HCT116 (cell line): ENCODE data around the gene BRSK2. TPM values are rescaled to one million over a fixed set of nuclear protein-coding genes. Genes with fewer than 3 reads are reported as not detected.

Experiments used
- ATAC-seq: fragments of 200-7000 bp; cut with Tn5 transposase; 2 replicates; pipeline ENCODE4 v1.9.1; 2020; ENCODE audit warnings: mild to moderate bottlenecking, moderate library complexity
- BruUV-seq: library from RNA; stranded (reverse); fragments of 400-500 nt; replicated peaks from 2 replicates; lab custom pipeline; 2021; lab: Mats Ljungman, UMichigan
- CTCF ChIA-PET: fragments of 300-600 bp; sonication (Branson Sonifier 250); formaldehyde crosslinking; loops from one replicate; lab custom pipeline; 2021; ENCODE audit warnings: antibody characterized with exemption; lab: Charles Lee
- POLR2A ChIA-PET: fragments of 300-600, 350-600 bp; sonication (Branson Sonifier 250); formaldehyde crosslinking; loops from one replicate; lab custom pipeline; 2021; ENCODE audit warnings: antibody characterized with exemption; lab: Charles Lee
- RAD21 ChIA-PET, 2 experiments: fragments of 300-600 bp; sonication (Branson Sonifier 250); formaldehyde crosslinking; loops; one replicate each; lab custom pipeline; 2023; ENCODE audit warnings: low total read pairs in 2 of 2; ENCODE audit not compliant: uncharacterized antibody in 2 of 2, unreplicated experiment in 2 of 2, low non-redundant PET in 1 of 2; lab: Charles Lee
- DNase-seq: peaks from one replicate; pipeline ENCODE4 v3.0.0-alpha.2; 2010; ENCODE audit warnings: low read depth, low spot score
- H2AFZ ChIP-seq: fragments of 200-600 bp; shearing (Covaris generic), sonication (generic); 2 replicates; pipeline ENCODE4 v1.6.1; 2017; ENCODE audit warnings: low read depth, mixed run types, mixed read lengths, antibody characterized with exemption, low read length; ENCODE audit not compliant: poor library complexity, severe bottlenecking
- H3K27ac ChIP-seq: 2 replicates; pipeline ENCODE4 v1.5.1; 2012; ENCODE audit warnings: low read depth, low read length
- H3K27me3 ChIP-seq: fragments of 200-600 bp; sonication (generic); 2 replicates; pipeline ENCODE4 v1.6.1; 2016; ENCODE audit warnings: mixed run types, low read length, mixed read lengths; ENCODE audit not compliant: insufficient read depth
- H3K36me3 ChIP-seq, 2 experiments: fragments of 200-500 bp in 1 of 2; fragments of 200-600 bp in 1 of 2; sonication (Bioruptor generic) in 1 of 2; sonication (generic) in 1 of 2; 2 replicates each; pipeline versions ENCODE4 v1.5.1 to v1.6.1; 2014 to 2016; ENCODE audit warnings: low read length in 2 of 2, inconsistent platforms in 1 of 2, mixed read lengths in 1 of 2, mixed run types in 1 of 2; ENCODE audit not compliant: insufficient read depth in 2 of 2, control insufficient read depth in 1 of 2
- H3K4me1 ChIP-seq, 2 experiments: fragments of 200-600 bp in 1 of 2; sonication (generic) in 1 of 2; 2 replicates each; pipeline versions ENCODE4 v1.5.1 to v1.6.1; 2012 to 2017; ENCODE audit warnings: low read length in 2 of 2, inconsistent platforms in 1 of 2, mild to moderate bottlenecking in 1 of 2, mixed read lengths in 1 of 2, mixed run types in 1 of 2, moderate library complexity in 1 of 2; ENCODE audit not compliant: insufficient read depth in 2 of 2, control insufficient read depth in 1 of 2
- H3K4me2 ChIP-seq: fragments of 200-600 bp; sonication (generic); 2 replicates; pipeline ENCODE4 v1.6.1; 2017; ENCODE audit warnings: mixed run types, low read length, mixed read lengths
- H3K4me3 ChIP-seq, 2 experiments: fragments of 200-600 bp in 1 of 2; sonication (generic) in 1 of 2; replicated peaks in 1 of 2; 2 replicates each; pipeline ENCODE4 v1.5.1; 2011 to 2016; ENCODE audit warnings: low read length in 2 of 2, control low read depth in 1 of 2, low read depth in 1 of 2, mild to moderate bottlenecking in 1 of 2, mixed read lengths in 1 of 2, mixed run types in 1 of 2
- H3K79me2 ChIP-seq: fragments of 200-600 bp; sonication (generic); 2 replicates; pipeline ENCODE4 v1.6.1; 2017; ENCODE audit warnings: mild to moderate bottlenecking, mixed run types, low read length, moderate library complexity, mixed read lengths; ENCODE audit not compliant: insufficient read depth
- H3K9ac ChIP-seq: fragments of 200-600 bp; sonication (generic); 2 replicates; pipeline ENCODE4 v1.6.1; 2016; ENCODE audit warnings: low read length, mixed read lengths
- H3K9me2 ChIP-seq: fragments of 200-600 bp; sonication (generic), shearing (Covaris generic); 2 replicates; pipeline ENCODE4 v1.6.1; 2017; ENCODE audit warnings: mixed run types, mild to moderate bottlenecking, moderate library complexity; ENCODE audit not compliant: insufficient read depth
- H3K9me3 ChIP-seq, 2 experiments: fragments of 200-500 bp in 1 of 2; fragments of 200-600 bp in 1 of 2; sonication (Bioruptor generic) in 1 of 2; sonication (generic) in 1 of 2; 2 replicates each; pipeline ENCODE4 v1.6.1; 2014 to 2017; ENCODE audit warnings: low read length in 2 of 2, mixed read lengths in 2 of 2, inconsistent platforms in 1 of 2, low read depth in 1 of 2, mild to moderate bottlenecking in 1 of 2, mixed run types in 1 of 2, moderate library complexity in 1 of 2; ENCODE audit not compliant: control insufficient read depth in 1 of 2, insufficient read depth in 1 of 2
- H4K20me1 ChIP-seq: fragments of 200-600 bp; sonication (generic), shearing (Covaris generic); 2 replicates; pipeline ENCODE4 v1.6.1; 2017; ENCODE audit warnings: mixed run types, mild to moderate bottlenecking, moderate library complexity; ENCODE audit not compliant: insufficient read depth
- CBX3 ChIP-seq: IDR thresholded peaks from 2 replicates; pipeline ENCODE4 v1.6.1; 2012; ENCODE audit warnings: low read depth
- ELF1 ChIP-seq: IDR thresholded peaks from 2 replicates; pipeline ENCODE4 v1.6.1; 2012; ENCODE audit warnings: low read depth, borderline replicate concordance
- FOSL1 ChIP-seq: IDR thresholded peaks from 2 replicates; pipeline ENCODE4 v1.6.1; 2012; ENCODE audit warnings: low read depth
- MAX ChIP-seq: IDR thresholded peaks from 2 replicates; pipeline ENCODE4 v1.6.1; 2012
- POLR2A ChIP-seq: IDR thresholded peaks from 2 replicates; pipeline ENCODE4 v1.7.0; 2011; ENCODE audit warnings: borderline replicate concordance; ENCODE audit not compliant: insufficient read depth, insufficient read length; ENCODE audit errors: extremely low read depth
- SIN3A ChIP-seq: IDR thresholded peaks from 2 replicates; pipeline ENCODE4 v1.6.1; 2012; ENCODE audit warnings: low read depth
- SRF ChIP-seq: IDR thresholded peaks from 2 replicates; pipeline ENCODE4 v1.6.1; 2012; ENCODE audit warnings: low read depth
- TCF7L2 ChIP-seq: IDR thresholded peaks from 2 replicates; pipeline ENCODE4 v1.7.0; 2011; ENCODE audit warnings: borderline replicate concordance, inconsistent platforms; ENCODE audit not compliant: insufficient read depth, insufficient read length; ENCODE audit errors: extremely low read depth
- YY1 ChIP-seq: IDR thresholded peaks from 2 replicates; pipeline ENCODE4 v1.6.1; 2011; ENCODE audit warnings: low read length, low read depth, moderate library complexity, mild to moderate bottlenecking; ENCODE audit not compliant: insufficient replicate concordance; ENCODE audit errors: extremely low read depth
- ZFX ChIP-seq: fragments of 450-650 bp; IDR thresholded peaks from 2 replicates; pipeline ENCODE4 v1.6.1; 2017
- ZNF274 ChIP-seq: fragments of 200-500 bp; sonication (Bioruptor generic); IDR thresholded peaks from 2 replicates; pipeline ENCODE4 v1.6.1; 2014; ENCODE audit warnings: mild to moderate bottlenecking, low read depth, low read length, inconsistent platforms
- intact Hi-C: fragments of 100-400 bp; cut with micrococcal nuclease; formaldehyde crosslinking; loops from 2 replicates; pipeline ENCODE4 v1.10.0; 2022
- total RNA-seq: library from RNA; stranded (reverse); gene quantifications from one replicate; pipeline ENCODE4 v1.2.1, GENCODE V29; 2021; ENCODE audit not compliant: unreplicated experiment
- TF ChIP-seq, protein P1 (sequence below): IDR thresholded peaks from 2 replicates; pipeline ENCODE4 v1.6.1; 2012
- TF ChIP-seq, protein P2 (sequence below), 3 experiments: fragments of 200-600 bp in 1 of 3; sonication (generic) in 1 of 3; IDR thresholded peaks in 2 of 3; conservative IDR thresholded peaks in 1 of 3; 2 replicates each; pipeline ENCODE4 v1.5.1; 2012 to 2017; ENCODE audit warnings: low read depth in 2 of 3, low read length in 2 of 3, antibody characterized with exemption in 1 of 3, borderline replicate concordance in 1 of 3, control low read depth in 1 of 3, mild to moderate bottlenecking in 1 of 3, mixed read lengths in 1 of 3, mixed run types in 1 of 3, moderate library complexity in 1 of 3; ENCODE audit not compliant: insufficient read depth in 1 of 3
- TF ChIP-seq, protein P3 (sequence below): IDR thresholded peaks from 2 replicates; pipeline ENCODE4 v1.6.1; 2012; ENCODE audit warnings: low read depth

BRSK2 gene
- total RNA-seq, 1 experiment from 2014 or later = 14.0 TPM

DNA sequence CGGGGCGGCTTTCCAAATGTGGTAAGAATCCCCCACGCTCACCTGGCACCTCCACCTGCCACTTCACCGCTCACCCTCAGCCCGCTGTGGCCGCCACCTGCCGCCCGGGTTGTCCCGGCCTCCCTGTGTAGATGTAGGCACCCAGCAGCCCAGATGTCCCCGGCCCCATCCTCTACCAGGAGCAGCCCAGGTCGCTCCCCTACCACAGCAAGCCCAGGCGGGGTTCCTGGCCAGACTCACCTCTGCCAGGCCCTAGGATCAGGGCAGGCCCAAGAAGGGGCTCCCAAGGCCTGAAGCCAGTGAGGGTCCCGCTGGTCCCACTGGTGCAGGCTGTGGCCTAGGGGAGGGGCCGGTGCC lies 69.5 kb downstream of the BRSK2 start:
- Histone ChIP-seq H3K27me3 (no peaks in the 10 kb centered on the region), H3K9me3 (no peaks in the 10 kb centered on the region), H3K4me3 (no peak overlapping the region), H4K20me1 (no peaks in the 10 kb centered on the region), H3K4me2 (no peak overlapping the region), H3K36me3 (no peaks in the 10 kb centered on the region), H3K4me1 (peaks cover 3 to 7% of the 10 kb centered on the region in 2 experiments; a peak in 3 of 4 replicates), H3K9ac (no peak overlapping the region), H3K9me2 (no peaks in the 10 kb centered on the region), H3K79me2 (no peaks in the 10 kb centered on the region), H3K27ac (no peak overlapping the region)
- ATAC-seq = no peak
- DNase-seq = no peak
- CTCF ChIA-PET = no interaction called here
- intact Hi-C loops = no loop called here
- POLR2A ChIA-PET = no interaction called here
- RAD21 ChIA-PET = no interaction called here
- TF ChIP-seq ZNF274 = no peak
- TF ChIP-seq FOSL1 = no peak
- TF ChIP-seq TCF7L2 = no peak
- TF ChIP-seq SIN3A = no peak
- no peak for TF ChIP-seq MAX
- TF ChIP-seq ELF1 = no peak
- TF ChIP-seq, protein P1, sequence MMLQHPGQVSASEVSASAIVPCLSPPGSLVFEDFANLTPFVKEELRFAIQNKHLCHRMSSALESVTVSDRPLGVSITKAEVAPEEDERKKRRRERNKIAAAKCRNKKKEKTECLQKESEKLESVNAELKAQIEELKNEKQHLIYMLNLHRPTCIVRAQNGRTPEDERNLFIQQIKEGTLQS = no peak
- TF ChIP-seq, all 23 proteins: peak for 0
- BruUV-seq = no TSS peak
- no peak overlapping the region for H2AFZ ChIP-seq

DNA sequence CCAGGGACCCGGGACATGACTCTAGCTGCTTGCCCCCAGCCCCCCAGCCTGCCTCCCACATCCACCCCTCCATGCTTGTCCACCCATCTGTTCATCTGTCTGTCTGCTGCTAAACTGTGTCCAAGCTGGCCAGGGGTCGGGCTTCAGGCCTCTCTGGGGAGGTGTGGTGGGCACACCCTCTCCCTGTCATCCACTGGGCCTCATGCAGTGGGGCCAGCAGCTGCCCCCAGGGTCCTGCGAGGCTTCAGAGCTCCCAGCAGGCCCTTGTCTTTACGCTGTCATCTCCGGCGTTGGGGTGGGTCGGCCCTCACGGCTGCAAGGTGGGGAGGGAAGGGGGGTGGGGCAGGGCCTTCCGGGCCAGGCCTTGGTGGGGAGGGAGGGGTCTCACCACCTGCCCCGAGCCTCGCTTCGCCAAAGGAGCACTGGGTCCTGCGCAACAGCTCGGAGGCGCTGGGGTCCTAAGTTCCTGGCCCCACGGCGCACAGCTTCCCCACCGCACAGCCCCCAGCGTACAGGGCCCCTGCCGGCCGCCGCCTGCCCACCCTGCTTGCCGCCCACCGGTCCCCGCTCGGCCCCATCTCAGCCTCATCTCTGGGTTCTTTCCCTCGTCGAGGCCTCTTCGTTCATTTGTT lies 70.1 kb downstream of the BRSK2 start:
- no peak overlapping the region for H2AFZ ChIP-seq
- TF ChIP-seq, protein P2, sequence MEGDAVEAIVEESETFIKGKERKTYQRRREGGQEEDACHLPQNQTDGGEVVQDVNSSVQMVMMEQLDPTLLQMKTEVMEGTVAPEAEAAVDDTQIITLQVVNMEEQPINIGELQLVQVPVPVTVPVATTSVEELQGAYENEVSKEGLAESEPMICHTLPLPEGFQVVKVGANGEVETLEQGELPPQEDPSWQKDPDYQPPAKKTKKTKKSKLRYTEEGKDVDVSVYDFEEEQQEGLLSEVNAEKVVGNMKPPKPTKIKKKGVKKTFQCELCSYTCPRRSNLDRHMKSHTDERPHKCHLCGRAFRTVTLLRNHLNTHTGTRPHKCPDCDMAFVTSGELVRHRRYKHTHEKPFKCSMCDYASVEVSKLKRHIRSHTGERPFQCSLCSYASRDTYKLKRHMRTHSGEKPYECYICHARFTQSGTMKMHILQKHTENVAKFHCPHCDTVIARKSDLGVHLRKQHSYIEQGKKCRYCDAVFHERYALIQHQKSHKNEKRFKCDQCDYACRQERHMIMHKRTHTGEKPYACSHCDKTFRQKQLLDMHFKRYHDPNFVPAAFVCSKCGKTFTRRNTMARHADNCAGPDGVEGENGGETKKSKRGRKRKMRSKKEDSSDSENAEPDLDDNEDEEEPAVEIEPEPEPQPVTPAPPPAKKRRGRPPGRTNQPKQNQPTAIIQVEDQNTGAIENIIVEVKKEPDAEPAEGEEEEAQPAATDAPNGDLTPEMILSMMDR (IDR thresholded peaks at IDR 0.05 in 2 of 3, conservative IDR thresholded peaks at IDR 0.05 in 1 of 3; ENCODE audit: borderline replicate concordance in 1 of 3, insufficient read depth in 1 of 3, low read depth in 2 of 3, low read length in 2 of 3) = no peak
- TF ChIP-seq SRF (no peak), ELF1 (no peak), FOSL1 (no peak), ZFX (no peak), YY1 (no peak), POLR2A (no peak), TCF7L2 (no peak), CBX3 (no peak)
- TF ChIP-seq, protein P3, sequence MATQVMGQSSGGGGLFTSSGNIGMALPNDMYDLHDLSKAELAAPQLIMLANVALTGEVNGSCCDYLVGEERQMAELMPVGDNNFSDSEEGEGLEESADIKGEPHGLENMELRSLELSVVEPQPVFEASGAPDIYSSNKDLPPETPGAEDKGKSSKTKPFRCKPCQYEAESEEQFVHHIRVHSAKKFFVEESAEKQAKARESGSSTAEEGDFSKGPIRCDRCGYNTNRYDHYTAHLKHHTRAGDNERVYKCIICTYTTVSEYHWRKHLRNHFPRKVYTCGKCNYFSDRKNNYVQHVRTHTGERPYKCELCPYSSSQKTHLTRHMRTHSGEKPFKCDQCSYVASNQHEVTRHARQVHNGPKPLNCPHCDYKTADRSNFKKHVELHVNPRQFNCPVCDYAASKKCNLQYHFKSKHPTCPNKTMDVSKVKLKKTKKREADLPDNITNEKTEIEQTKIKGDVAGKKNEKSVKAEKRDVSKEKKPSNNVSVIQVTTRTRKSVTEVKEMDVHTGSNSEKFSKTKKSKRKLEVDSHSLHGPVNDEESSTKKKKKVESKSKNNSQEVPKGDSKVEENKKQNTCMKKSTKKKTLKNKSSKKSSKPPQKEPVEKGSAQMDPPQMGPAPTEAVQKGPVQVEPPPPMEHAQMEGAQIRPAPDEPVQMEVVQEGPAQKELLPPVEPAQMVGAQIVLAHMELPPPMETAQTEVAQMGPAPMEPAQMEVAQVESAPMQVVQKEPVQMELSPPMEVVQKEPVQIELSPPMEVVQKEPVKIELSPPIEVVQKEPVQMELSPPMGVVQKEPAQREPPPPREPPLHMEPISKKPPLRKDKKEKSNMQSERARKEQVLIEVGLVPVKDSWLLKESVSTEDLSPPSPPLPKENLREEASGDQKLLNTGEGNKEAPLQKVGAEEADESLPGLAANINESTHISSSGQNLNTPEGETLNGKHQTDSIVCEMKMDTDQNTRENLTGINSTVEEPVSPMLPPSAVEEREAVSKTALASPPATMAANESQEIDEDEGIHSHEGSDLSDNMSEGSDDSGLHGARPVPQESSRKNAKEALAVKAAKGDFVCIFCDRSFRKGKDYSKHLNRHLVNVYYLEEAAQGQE = no peak

More for the DNA sequence above, 70.1 kb downstream of the BRSK2 start:
- Histone ChIP-seq H3K36me3 (no peaks in the 10 kb centered on the region), H3K4me3 (no peak overlapping the region), H3K9me3 (no peaks in the 10 kb centered on the region), H3K27me3 (no peaks in the 10 kb centered on the region), H3K9ac (no peak overlapping the region), H3K79me2 (no peaks in the 10 kb centered on the region), H3K4me1 (peaks cover 3 to 7% of the 10 kb centered on the region in 2 experiments; a peak in 3 of 4 replicates), H3K9me2 (no peaks in the 10 kb centered on the region), H3K4me2 (no peak overlapping the region), H3K27ac (no peak overlapping the region), H4K20me1 (no peaks in the 10 kb centered on the region)
- no TSS peak for BruUV-seq
- no peak for ATAC-seq
- ChIA-PET CTCF (no interaction called here), POLR2A (no interaction called here), RAD21 (no interaction called here)
- DNase-seq = no peak
- intact Hi-C loops = no loop called here
